SKM-1 treated with dmso at 0.1 percent for 144 hours (cell line): ENCODE data around the gene ST6GAL1.
"Not testable (repeated sequence)": the region's sequence is repeated elsewhere in the genome, so short reads cannot be mapped to it uniquely, and the experiment has no call there.

ENCODE experiments used
- DNase-seq: peaks from one replicate; lab custom pipeline; 2025; ENCODE audit not compliant: unreplicated experiment; lab: John Stamatoyannopoulos, UW

The ST6GAL1 gene

DNA sequence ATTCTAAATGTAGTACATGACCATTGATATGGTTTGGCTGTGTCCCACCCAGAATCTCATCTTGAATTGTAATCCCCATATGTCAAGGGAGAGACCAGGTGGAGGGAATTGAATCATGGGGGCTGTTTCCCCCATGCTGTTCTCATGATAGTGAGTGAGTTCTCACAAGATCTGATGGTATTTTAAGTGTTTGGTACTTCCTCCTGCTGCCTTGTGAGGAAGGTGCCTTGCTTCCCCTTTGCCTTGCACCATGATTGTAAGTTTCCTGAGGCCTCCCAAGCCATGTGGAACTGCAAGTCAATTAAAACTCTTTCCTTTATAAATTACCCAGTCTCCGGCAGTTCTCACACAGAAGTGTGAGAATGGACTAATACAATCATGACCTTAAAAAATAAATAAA, 61.8 kb downstream of the ST6GAL1 start:
- DNase-seq = peak; percentile 29

DNA sequence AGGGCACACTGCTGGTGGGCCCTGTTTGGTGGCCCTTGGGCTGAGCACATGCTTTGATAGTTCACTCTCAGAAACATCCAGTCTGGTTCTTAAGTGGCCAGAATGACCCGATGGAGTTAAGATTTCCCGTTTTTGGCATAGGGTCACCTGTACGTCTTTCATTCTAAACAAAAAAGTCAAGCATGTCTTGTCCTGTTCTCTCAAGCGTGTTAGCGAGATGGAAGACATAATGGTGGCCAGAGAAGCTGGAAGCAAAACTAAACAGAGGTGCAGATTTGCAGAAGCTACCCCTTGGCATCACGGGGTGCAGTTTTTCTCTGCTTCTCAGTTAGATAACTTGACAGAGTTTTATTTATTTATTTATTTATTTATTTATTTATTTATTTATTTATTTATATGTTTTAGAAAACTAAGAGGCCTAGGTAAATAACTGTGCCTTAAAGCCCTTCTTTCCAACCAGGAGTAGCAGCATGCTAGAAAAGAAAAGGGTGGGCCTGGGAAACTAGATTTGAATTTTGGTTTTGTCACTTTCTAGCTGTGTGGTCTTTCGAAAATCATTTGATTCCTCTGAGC, 63.0 kb downstream of the ST6GAL1 start:
- DNase-seq = no peak

DNA sequence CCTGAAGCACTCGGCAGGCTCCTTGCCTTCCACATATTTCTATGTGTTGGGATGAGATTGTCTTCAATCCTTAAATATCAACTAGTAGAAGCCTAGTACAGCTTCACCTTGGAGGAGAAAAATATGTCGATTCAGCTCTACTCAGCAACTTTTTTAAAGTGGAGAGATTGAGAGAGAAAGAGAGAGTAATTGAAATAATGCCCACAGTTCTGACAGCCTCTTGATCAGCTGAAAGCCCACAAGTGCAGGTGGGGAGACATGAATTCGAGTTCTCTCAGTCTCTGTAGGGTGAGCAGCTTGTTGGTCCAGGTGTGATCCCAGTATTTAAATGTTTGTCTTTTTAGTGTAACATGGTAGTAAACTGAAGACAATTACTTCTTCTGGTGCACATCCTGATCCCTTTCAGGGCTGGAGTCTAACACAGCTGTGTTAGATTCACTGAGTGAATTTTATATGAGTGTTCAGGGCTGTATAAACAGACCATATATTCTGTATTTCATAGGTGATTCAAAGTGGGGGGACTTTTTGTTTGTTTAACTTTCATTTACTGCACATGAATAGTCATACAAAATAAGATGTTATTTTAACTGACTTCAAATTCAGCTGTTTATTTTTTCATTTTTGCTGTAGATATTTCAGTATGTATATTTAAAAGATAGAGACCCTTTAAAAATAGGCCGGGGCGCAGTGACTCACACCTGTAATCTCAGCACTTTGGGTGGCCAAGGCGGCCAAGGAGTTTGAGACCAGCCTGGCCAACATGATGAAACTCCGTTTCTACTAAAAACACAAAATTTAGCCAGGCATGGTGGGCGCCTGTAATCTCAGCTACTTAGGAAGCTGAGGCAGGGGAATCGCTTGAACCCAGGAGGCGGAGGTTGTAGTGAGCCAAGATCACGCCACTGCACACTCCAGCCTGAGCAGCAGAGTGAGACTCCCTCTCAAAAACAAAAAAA, 64.0 kb downstream of the ST6GAL1 start:
- DNase-seq = no peak

DNA sequence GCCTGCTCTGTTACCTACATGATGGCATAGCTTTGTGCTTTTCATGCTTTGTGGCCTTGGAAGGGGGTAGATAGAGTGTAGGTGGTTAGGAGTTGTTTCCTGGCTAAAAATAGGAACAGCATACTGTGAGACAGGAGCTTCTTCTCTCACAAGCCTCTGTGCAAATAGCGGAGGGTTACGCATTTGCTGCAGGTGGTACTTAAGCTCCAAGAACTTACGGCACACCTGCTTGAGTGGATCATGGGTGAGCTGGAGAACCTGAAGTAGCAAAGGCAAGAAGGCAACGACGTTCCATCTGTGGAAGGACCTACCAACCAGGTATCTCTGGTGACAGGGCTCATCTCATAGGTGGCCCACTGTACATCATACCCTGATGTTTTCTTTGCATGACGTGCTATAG, 66.0 kb downstream of the ST6GAL1 start:
- no peak for DNase-seq

DNA sequence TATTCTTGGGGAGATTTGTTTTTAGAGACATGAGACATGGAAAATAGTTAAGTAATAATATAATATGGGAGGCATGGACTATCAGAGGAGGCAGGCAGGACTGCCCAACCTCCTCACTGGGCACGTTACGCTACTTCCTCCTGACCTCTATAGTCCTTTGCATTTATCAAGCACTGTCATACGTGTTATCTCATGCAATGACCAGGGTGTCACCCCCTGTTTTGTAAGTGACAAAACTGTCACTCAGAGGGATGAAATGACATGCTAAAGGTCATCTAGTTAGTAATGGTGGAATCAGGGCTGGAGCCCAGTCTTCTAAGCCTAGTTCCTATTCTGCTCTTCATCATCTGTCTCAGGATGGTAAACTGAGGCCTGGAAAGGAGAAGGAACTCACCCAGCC, 66.7 kb downstream of the ST6GAL1 start:
- no peak for DNase-seq

DNA sequence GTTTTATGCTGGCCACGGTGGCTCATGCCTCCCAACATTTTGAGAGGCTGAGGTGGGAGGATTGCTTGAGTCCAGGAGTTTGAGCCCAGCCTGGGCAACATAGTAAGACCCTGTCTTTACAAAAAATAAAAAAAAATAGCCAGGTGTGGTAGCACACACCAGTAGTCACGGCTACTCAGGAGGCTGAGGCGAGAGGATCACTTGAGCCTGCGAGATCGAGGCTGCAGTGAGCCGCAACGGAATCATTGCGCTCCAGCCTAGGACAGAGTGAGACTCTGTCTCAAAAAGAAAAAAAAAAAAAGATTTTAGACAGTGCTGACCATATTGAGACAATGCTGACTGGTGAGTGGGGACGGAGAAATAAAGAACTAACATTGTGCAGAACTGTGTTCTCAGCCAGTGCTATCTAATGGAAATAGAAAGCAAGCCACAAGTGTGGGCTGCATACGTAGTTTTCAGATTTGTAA, 67.2 kb downstream of the ST6GAL1 start:
- no peak for DNase-seq

DNA sequence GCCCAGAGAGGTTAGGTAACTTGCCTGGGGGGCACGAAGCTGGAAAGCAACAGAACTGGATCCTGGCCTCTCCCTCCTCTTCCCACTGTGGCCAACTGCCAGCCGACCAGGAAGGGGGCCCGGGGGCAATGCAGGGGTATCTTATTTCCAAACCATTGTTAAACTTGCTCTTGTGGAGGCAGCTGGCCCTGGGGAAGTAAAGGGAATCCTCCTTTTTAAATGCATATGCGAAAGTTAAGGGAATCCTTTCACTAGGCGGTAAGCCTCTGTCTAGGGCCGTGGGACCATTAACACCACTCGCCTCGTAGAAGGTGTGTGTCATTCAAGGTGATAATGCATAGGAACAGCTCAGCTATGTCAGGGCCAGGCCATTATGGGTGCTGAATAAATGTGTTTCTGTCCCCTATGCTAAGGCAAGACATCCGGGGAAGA, 68.6 kb downstream of the ST6GAL1 start:
- DNase-seq = no peak

DNA sequence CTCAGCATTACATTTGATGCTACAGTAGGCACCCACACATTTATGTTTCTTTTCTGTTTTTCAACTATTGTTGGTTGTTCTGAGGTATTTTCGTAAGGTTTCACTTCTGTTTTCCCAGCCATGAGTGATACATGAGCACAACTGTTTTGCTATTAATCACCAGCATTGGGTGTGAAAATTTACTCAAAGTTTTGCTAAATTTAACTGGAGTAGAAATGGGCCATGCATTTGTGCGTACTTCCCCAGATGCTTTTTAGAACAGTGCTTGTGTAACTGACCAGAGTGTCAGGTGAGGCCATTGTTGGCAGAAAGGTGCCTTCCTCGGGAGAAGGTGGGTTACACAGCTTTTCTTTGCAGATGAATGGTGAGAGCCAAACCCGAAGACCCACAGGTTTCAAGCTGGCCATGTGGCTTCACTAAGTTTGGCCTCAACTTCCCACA, 70.4 kb downstream of the ST6GAL1 start:
- DNase-seq = peak; percentile 13

DNA sequence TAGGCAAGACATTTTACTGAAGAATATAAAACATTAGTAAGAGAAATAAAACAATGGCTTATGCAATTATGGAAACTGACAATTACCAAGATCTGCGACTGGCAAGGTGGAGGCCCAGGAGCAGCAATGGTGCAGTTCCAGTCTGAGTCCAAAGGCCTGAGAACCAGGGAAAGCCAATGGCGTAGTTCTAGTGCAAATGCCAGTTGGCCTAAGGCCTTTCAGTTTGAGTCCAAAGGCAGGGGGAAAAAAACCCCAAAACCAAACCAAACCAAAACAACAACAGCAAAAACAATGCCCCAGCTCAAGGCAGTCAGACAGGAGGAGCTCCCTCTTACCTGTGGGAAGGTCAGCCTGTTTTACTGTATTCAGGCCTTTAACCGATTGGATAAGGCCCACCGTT, 72.6 kb downstream of the ST6GAL1 start:
- no peak for DNase-seq

DNA sequence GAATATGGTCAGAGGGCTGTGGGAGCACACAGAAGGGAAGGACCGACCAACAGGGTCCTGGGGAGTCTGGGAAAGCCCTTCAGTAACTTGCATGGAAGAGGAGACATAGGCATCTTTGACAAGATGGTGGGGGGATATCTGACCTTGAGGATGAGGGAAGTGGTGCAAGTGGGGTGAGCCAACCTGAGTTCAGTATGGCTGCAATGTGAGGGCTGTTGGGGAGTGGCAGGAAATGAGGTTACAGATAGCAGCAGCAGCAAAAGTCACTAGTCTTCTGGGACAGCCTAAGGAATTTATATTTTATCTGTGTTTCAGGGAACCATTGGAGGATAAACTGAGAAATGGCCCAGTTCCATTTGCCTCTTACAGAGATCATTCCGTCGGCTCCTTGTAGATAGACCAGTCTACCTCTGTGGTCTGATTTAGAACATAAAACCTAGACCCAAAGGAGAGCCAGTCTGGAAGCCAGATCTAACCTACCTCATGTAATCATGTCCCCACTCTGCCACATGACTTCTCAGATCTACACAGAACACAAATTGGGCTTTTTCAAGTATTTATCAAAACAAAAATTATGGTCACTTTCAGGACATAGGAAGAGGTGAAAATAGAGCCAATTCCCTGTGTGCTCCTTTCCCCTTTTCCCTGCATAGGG, 75.6 kb downstream of the ST6GAL1 start:
- peak; percentile 59 for DNase-seq

DNA sequence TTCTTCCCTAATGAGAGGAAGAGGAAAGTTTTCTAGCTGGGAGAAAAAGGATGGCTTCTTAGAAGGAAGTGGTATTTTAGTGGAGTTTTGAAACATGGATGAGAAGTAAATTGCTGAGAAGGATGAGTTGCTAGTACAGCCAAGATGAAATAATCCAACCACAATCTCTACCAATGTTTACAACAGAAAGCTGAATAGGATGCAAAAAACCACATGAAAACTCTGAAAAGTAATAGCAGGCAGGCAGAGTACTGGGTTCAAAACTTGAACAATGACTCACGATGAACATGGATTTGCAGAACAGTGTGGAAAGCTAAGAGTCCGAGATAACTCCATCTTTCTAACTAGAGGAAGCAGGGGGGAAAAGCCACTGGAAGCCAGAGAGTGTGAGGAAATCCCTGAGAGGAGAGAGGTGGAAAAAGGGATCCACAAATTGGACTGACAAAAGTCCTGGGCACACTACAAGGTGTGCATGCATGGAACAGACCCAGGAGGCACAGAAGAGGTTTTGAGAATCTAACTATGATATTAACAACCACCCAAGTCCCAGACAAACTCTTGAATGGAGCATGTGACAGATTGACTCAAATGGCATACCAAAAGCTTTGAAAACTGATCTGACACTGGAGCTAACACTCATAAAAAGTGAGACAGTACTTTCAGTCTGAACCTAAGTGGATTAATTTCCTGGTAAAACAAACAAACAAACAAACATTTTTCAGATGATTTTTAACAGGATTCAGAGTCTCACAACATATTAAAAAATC, 76.7 kb downstream of the ST6GAL1 start:
- peak; percentile 43 for DNase-seq

DNA sequence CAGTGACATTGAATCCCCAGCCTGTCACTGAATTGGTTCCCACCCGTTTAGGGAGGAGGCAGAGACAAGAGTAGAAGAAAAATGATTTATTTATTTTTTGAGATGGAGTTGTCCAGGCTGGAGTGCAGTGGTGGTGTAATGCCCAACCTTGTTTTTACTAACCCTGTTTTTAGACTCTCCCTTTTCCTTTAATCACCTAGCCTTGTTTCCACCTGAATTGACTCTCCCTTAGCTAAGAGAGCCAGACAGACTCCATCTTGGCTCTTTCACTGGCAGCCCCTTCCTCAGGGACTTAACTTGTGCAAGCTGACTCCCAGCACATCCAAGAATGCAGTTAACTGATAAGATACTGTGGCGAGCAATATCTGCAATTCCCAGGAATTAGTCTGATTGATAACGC, 80.1 kb downstream of the ST6GAL1 start:
- DNase-seq = not testable (repeated sequence)

DNA sequence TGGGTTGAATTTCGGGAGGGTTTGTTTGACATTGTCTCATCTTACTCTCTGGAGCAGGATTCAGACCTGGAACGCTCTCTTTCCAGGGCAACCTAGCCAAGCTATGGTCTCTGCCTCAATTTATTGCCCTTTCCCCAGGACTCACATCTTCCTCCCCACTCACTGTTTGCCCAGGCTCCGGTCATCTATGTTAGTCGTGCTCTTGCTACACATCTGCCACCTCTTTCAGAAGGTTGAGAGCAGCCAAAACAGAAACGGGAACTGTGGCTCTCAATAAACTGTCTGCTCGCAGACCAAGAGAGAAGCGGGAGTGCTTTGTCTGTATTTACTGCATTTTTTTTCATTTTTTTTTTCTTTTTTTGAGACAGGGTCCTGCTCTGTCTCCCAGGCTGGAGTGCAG, 81.6 kb downstream of the ST6GAL1 start:
- DNase-seq = peak; percentile 83

DNA sequence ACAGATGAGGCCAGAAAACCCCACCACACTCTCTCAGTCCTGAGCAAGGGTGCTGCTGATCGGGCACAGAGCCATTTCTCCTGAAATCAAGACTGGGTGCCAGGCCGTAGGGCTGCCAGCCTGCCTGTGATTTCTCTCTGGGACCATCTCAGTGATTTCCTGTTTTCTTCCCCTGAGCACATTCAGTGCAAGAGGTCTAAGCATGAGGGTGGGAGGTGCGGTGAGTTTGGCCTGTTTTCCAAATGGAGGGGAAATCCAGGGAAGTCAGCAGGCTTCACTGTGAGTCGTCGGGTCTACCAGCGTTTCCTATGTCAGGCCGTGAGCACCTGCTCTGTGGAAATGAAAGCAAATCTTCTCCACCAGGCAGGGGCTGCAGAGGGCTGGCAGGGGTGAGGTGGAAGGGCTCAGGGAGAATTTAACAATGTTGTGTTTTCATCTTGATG, 82.3 kb downstream of the ST6GAL1 start:
- no peak for DNase-seq

DNA sequence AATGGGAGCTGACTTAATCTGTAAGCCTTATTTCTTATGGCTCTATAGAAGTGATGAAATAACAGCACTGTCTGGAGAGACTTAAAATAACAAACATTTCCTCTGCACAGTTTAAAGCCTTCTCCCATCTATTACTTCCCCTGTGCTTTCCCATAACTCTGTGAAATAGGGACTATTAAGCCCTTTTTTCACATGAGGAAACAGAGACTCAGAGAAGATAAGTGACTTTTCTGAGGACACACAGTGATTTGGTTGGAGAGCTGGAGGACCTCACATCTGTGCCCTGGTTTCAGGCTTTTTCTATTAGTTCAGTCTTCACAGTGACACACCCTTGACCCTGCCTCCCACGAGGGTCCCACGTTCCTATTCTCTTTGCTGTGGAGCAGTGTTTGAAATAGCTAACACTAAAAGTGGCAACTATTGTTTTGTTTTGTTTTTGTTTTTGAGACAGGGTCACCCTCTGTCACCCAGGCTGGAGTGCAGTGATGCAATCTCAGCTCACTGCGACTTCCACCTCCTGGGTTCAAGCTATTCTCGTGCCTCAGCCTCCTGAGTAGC, 82.9 kb downstream of the ST6GAL1 start:
- no peak for DNase-seq

DNA sequence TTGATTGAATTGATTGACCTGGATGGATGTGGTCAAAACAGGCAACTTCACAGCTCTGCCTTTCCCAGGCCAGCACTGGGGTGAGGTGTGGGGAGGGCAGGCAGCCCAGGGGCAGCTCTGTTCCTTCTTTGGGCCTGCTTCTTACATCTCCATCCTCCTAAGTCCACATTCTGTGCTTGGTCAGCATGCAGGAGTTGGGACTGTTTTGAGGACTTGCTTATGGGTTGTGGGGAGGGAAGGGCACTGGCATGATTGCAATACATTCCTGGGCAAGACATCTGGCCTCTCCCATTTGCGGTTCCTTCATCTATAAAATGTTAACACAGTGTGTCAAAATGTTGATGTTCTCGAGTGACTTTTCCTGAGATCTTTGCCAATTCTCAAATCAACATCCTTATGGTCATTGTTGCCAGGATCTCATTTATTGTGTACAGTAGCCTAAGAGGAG, 84.1 kb downstream of the ST6GAL1 start:
- no peak for DNase-seq

DNA sequence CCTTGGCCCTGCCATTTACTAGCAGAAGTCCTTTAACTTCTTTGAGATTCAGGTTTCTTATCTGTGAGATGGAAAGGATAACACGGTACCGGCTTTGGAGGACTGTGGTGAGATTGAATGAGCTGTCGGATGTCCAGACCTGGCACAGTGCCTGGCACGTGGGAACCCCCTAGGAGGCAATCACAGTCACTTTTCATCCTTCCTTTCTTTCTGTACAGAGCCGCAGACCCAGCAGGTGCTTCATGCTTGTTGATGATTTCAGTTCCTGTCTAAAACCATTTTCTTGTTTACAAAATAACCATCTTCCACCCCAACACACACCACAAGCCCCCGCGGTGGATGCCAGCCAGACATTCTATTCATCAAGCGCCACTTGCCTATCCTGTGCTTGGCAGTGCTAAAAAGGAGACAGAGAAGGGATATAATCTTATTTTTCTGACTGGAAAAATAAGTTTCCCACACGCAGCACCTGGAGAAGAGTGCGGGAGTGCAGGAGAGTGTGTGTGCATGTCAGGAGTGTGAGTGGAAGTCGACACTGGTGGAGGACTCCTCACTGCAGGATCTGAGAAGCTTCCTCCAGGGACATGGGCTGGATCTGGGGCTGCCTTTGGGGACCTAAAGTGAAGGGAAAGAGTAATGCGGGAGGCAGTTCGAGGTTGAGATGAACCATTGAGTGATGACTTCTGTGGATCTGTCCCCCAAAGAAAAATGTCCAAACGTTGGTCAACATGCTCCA, 85.7 kb downstream of the ST6GAL1 start:
- no peak for DNase-seq

DNA sequence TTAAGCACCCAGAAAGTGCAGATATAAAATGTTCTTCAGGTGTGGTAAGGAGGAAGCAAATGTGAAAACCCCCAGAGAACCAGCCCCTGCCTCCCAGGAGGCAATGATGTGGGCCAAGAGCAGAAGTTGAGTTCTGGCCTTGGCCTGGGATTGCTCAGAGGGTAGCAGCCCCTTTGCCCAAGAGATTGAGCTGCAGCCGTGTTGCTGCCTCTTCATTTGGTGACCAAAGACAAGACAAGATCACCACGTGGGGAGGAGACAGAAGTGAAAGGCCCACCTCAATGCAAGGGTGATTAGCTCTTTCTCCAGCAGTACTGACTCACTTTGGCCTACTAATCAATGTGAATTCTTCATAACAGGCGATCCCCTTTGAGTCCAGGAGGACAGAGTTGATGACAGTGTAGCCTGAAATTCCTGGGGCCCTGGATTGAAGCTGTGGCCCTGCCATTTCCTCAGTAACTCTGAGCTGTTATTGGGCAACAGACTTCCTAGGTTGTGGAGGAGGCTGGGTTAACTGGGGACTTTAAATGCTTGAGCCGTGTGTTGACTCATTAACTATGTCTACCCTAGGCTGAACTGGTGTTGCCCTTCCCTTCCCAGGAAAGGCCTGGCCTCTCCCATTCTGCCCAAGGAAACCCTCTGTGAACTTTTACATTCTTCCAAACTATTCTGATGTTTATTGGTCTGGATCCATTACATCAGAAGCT, 86.5 kb downstream of the ST6GAL1 start:
- peak; percentile 50 for DNase-seq

DNA sequence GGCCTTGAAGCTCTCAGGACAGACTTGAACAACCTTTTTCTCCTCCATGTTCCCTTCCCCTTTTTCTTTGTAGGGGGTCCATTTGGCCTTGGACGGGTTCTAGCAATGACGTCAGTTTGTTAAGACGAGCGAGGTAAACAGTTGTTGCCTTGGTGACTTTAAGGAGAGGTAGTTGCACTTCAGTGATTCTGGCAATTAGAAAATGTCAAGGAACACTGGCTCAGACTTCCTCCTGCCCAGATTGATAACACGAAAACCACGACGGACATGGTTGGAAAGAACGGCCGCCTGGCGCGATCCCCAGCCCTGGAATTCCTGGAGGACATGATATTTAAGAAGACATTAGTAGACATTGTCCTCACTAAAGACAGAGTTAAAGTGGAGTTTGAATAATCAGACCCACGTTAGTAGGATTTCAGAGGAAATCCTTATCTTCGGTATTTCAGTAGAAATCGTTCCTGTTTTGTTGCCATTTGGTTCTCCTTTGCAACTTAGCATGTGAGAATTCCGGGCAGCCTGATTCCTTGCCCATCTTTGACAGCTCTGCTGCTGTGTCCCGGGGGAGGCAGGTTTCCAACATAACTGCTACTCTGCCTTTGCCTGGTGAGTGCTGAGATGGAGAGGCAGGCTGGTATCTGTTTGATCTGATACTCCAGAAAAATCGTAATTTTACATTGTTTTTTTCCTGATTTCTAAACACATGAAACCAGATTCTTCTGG, 87.3 kb downstream of the ST6GAL1 start:
- no peak for DNase-seq
